HepG2 (cell line): ENCODE results near the gene CNNM2. TPM values are rescaled to one million over a fixed set of nuclear protein-coding genes. Genes with fewer than 3 reads are reported as not detected.
A peak's percentile ranks its signal among the peaks of the same experiment; 100 is the strongest.

Experiments
- ARID2 ChIP-seq: sonication (generic); formaldehyde crosslinking; IDR thresholded peaks from 2 replicates; pipeline ENCODE4 v1.8.1; 2022; ENCODE audit warnings: mild to moderate bottlenecking, missing genetic modification reagents, borderline replicate concordance
- ATM ChIP-seq: fragments of 450-650 bp; IDR thresholded peaks from 2 replicates; pipeline ENCODE4 v1.7.1; 2017; ENCODE audit warnings: mild to moderate bottlenecking, borderline replicate concordance
- BRF2 ChIP-seq: sonication (generic); formaldehyde crosslinking; IDR thresholded peaks from 2 replicates; pipeline ENCODE4 v1.8.1; 2022; ENCODE audit warnings: mild to moderate bottlenecking, missing genetic modification reagents
- GPN1 ChIP-seq: sonication (generic); formaldehyde crosslinking; IDR thresholded peaks from 2 replicates; pipeline ENCODE4 v1.5.1; 2020; ENCODE audit warnings: missing genetic modification reagents, borderline replicate concordance
- IRF9 ChIP-seq: sonication (generic); formaldehyde crosslinking; IDR thresholded peaks from 2 replicates; pipeline ENCODE4 v1.8.0; 2022; ENCODE audit warnings: missing genetic modification reagents, mild to moderate bottlenecking, borderline replicate concordance
- JDP2 ChIP-seq: sonication (generic); formaldehyde crosslinking; IDR thresholded peaks from 2 replicates; pipeline ENCODE4 v1.8.1; 2022; ENCODE audit warnings: missing genetic modification reagents, borderline replicate concordance
- KMT2A ChIP-seq: sonication (generic); formaldehyde crosslinking; IDR thresholded peaks from 2 replicates; pipeline ENCODE4 v1.4.0; 2020; ENCODE audit warnings: missing genetic modification reagents
- NBN ChIP-seq: fragments of 450-650 bp; conservative IDR thresholded peaks from 2 replicates; pipeline ENCODE4 v1.6.1; 2017
- RBAK ChIP-seq: sonication (generic); formaldehyde crosslinking; IDR thresholded peaks from 2 replicates; pipeline ENCODE4 v1.5.1; 2020; ENCODE audit warnings: mild to moderate bottlenecking, missing genetic modification reagents
- RBFOX2 ChIP-seq: fragments of 200-400 bp; formaldehyde crosslinking; IDR thresholded peaks from 2 replicates; pipeline ENCODE4 v1.6.1; 2017; ENCODE audit warnings: low read depth, mild to moderate bottlenecking, low read length
- SP140L ChIP-seq: sonication (generic); formaldehyde crosslinking; IDR thresholded peaks from 2 replicates; pipeline ENCODE4 v1.4.0; 2020; ENCODE audit warnings: missing genetic modification reagents, borderline replicate concordance
- SRF ChIP-seq: IDR thresholded peaks from 2 replicates; pipeline ENCODE4 v1.6.1; 2011; ENCODE audit warnings: mild to moderate bottlenecking, low read depth, low read length, moderate library complexity
- TCF7L2 ChIP-seq: IDR thresholded peaks from 2 replicates; pipeline ENCODE4 v1.6.1; 2011; ENCODE audit warnings: mild to moderate bottlenecking, low read depth, low read length, moderate library complexity
- ZBTB1 ChIP-seq: sonication (generic); formaldehyde crosslinking; IDR thresholded peaks from 2 replicates; pipeline ENCODE4 v1.4.0; 2020; ENCODE audit warnings: missing genetic modification reagents, borderline replicate concordance
- ZBTB25 ChIP-seq: IDR thresholded peaks from 2 replicates; pipeline ENCODE4 v1.6.1; 2018; ENCODE audit warnings: missing genetic modification reagents
- ZBTB33 ChIP-seq: sonication (generic); formaldehyde crosslinking; IDR thresholded peaks from 2 replicates; pipeline ENCODE4 v1.4.0; 2020; ENCODE audit warnings: missing genetic modification reagents
- ZNF33A ChIP-seq: sonication (generic); formaldehyde crosslinking; IDR thresholded peaks from 2 replicates; pipeline ENCODE4 v1.5.1; 2020; ENCODE audit warnings: missing genetic modification reagents, mild to moderate bottlenecking, moderate library complexity, borderline replicate concordance
- ZNF670 ChIP-seq: sonication (generic); formaldehyde crosslinking; IDR thresholded peaks from 2 replicates; pipeline ENCODE4 v1.8.0; 2022; ENCODE audit warnings: mild to moderate bottlenecking, missing genetic modification reagents, borderline replicate concordance
- ZNF816 ChIP-seq: sonication (generic); formaldehyde crosslinking; IDR thresholded peaks from 2 replicates; pipeline ENCODE4 v1.8.0; 2022; ENCODE audit warnings: missing genetic modification reagents, mild to moderate bottlenecking, borderline replicate concordance
- polyA plus RNA-seq, 8 experiments: library from polyadenylated mRNA; depleted of rRNA in 3 of 8; stranded (reverse) in 7 of 8; unstranded in 1 of 8; fragments of >200 nt; fragmentation: Illumina TruSeq in 4 of 8; extraction: Trizol in 4 of 8; gene quantifications; 2 replicates each; pipeline versions ENCODE4 v1.2.1 to v1.2.3, GENCODE V29; 2011 to 2016; ENCODE audit warnings: low read depth in 4 of 8, missing spikeins in 1 of 8, mixed read lengths in 1 of 8; ENCODE audit not compliant: insufficient read depth in 1 of 8
- total RNA-seq, 5 experiments: library from RNA; depleted of rRNA; stranded (reverse); fragments of >200 nt; fragmentation: Illumina TruSeq; extraction: Trizol; gene quantifications; 2 replicates each; pipeline ENCODE4 v1.2.3, GENCODE V29; 2016; ENCODE audit warnings: low read depth in 1 of 5
- TF ChIP-seq, protein P1 (sequence below): IDR thresholded peaks from 2 replicates; pipeline ENCODE4 v1.6.1; 2016; ENCODE audit warnings: missing compliant biosample characterization, missing genetic modification reagents, borderline replicate concordance
- TF ChIP-seq, protein P2 (sequence below): IDR thresholded peaks from 2 replicates; pipeline ENCODE4 v1.6.1; 2016

CNNM2 gene
- total and polyA plus RNA-seq, 2 of the 13 experiments (the other 11 are each of a cell fraction or from before 2014, with no cell fraction given): 7.1 to 9.0 TPM

- TF ChIP-seq JDP2 (CRISPR knock-in tag) (no peak), ZNF816 (CRISPR knock-in tag) (no peak), SP140L (CRISPR knock-in tag) (no peak), ZBTB1 (CRISPR knock-in tag) (no peak), TCF7L2 (no peak), ZNF33A (CRISPR knock-in tag) (no peak), ZNF670 (CRISPR knock-in tag) (no peak), NBN (no peak), SRF (no peak), GPN1 (CRISPR knock-in tag) (no peak), ARID2 (CRISPR knock-in tag) (no peak), RBFOX2 (no peak), ZBTB33 (CRISPR knock-in tag) (0 out of 2 replicates have a peak, but pooled peaks have one; percentile 13), IRF9 (CRISPR knock-in tag) (no peak; the same call in 1 of the 2 replicates), KMT2A (CRISPR knock-in tag) (peak; percentile 19; the same call in 1 of the 2 replicates), ATM (no peak), ZBTB25 (CRISPR knock-in tag) (0 out of 2 replicates have a peak, but pooled peaks have one; percentile 39), RBAK (CRISPR knock-in tag) (no peak), BRF2 (CRISPR knock-in tag) (no peak)
- TF ChIP-seq, protein P1, sequence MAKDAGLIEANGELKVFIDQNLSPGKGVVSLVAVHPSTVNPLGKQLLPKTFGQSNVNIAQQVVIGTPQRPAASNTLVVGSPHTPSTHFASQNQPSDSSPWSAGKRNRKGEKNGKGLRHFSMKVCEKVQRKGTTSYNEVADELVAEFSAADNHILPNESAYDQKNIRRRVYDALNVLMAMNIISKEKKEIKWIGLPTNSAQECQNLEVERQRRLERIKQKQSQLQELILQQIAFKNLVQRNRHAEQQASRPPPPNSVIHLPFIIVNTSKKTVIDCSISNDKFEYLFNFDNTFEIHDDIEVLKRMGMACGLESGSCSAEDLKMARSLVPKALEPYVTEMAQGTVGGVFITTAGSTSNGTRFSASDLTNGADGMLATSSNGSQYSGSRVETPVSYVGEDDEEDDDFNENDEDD (CRISPR knock-in tag): peak; percentile 82; the same call in 1 of the 2 replicates
- TF ChIP-seq, protein P2, sequence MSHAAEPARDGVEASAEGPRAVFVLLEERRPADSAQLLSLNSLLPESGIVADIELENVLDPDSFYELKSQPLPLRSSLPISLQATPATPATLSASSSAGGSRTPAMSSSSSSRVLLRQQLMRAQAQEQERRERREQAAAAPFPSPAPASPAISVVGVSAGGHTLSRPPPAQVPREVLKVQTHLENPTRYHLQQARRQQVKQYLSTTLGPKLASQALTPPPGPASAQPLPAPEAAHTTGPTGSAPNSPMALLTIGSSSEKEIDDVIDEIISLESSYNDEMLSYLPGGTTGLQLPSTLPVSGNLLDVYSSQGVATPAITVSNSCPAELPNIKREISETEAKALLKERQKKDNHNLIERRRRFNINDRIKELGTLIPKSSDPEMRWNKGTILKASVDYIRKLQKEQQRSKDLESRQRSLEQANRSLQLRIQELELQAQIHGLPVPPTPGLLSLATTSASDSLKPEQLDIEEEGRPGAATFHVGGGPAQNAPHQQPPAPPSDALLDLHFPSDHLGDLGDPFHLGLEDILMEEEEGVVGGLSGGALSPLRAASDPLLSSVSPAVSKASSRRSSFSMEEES (CRISPR knock-in tag): peak; percentile 41; the same call in 1 of the 2 replicates
Measured at GRCh38 chr10:102919246-102919959, 1.3 kb downstream of the CNNM2 start (continued).
